ENCODE data around the gene RNASEL.

DNA sequence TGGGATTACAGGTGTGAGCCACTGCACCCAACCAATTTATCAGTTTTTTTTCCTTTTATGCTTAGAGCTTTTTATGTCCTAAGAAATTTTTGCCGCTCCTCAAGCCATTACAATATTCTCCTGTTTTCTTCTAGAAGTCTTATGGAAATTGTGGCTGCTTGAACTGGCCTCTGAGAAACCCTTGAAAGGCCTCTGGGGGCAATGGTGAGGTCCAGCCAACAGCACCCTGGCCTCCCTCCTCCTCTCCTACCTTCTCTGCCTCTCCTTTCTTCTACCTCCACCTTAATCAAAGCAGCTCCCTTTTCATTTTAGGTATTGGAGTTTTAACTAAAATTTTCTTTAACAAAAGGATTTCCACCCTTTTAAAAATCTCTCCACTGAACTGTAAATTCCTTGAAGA, 39.6 kb upstream of the RNASEL start:
- TF ChIP-seq ZBTB21 (tag by site-specific recombination; IDR thresholded peaks at IDR 0.05) (no peak), YY1 (tag by site-specific recombination; IDR thresholded peaks at IDR 0.05) (no peak), ZNF416 (tag by site-specific recombination; IDR thresholded peaks at IDR 0.05) (no peak), ZNF274 (IDR thresholded peaks at IDR 0.05; ENCODE audit: low read length) (no peak), ZNF274 (tag by site-specific recombination; IDR thresholded peaks at IDR 0.05; ENCODE audit: borderline replicate concordance) (no peak), KLF9 (tag by site-specific recombination; IDR thresholded peaks at IDR 0.05; ENCODE audit: low read depth) (no peak), GLI4 (tag by site-specific recombination; IDR thresholded peaks at IDR 0.05) (no peak), ZNF175 (tag by site-specific recombination; IDR thresholded peaks at IDR 0.05) (no peak), ZNF266 (tag by site-specific recombination; IDR thresholded peaks at IDR 0.05; ENCODE audit: low read depth) (no peak), TRIM28 (IDR thresholded peaks at IDR 0.05; ENCODE audit: borderline replicate concordance, low read length) (no peak), SCRT1 (tag by site-specific recombination; IDR thresholded peaks at IDR 0.05; ENCODE audit: borderline replicate concordance) (no peak), ZNF133 (tag by site-specific recombination; IDR thresholded peaks at IDR 0.05) (no peak), ZNF596 (tag by site-specific recombination; IDR thresholded peaks at IDR 0.05) (no peak)
- TF ChIP-seq, protein P1, sequence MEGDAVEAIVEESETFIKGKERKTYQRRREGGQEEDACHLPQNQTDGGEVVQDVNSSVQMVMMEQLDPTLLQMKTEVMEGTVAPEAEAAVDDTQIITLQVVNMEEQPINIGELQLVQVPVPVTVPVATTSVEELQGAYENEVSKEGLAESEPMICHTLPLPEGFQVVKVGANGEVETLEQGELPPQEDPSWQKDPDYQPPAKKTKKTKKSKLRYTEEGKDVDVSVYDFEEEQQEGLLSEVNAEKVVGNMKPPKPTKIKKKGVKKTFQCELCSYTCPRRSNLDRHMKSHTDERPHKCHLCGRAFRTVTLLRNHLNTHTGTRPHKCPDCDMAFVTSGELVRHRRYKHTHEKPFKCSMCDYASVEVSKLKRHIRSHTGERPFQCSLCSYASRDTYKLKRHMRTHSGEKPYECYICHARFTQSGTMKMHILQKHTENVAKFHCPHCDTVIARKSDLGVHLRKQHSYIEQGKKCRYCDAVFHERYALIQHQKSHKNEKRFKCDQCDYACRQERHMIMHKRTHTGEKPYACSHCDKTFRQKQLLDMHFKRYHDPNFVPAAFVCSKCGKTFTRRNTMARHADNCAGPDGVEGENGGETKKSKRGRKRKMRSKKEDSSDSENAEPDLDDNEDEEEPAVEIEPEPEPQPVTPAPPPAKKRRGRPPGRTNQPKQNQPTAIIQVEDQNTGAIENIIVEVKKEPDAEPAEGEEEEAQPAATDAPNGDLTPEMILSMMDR (tag by site-specific recombination; IDR thresholded peaks at IDR 0.05), result no peak
- TF ChIP-seq, protein P2, sequence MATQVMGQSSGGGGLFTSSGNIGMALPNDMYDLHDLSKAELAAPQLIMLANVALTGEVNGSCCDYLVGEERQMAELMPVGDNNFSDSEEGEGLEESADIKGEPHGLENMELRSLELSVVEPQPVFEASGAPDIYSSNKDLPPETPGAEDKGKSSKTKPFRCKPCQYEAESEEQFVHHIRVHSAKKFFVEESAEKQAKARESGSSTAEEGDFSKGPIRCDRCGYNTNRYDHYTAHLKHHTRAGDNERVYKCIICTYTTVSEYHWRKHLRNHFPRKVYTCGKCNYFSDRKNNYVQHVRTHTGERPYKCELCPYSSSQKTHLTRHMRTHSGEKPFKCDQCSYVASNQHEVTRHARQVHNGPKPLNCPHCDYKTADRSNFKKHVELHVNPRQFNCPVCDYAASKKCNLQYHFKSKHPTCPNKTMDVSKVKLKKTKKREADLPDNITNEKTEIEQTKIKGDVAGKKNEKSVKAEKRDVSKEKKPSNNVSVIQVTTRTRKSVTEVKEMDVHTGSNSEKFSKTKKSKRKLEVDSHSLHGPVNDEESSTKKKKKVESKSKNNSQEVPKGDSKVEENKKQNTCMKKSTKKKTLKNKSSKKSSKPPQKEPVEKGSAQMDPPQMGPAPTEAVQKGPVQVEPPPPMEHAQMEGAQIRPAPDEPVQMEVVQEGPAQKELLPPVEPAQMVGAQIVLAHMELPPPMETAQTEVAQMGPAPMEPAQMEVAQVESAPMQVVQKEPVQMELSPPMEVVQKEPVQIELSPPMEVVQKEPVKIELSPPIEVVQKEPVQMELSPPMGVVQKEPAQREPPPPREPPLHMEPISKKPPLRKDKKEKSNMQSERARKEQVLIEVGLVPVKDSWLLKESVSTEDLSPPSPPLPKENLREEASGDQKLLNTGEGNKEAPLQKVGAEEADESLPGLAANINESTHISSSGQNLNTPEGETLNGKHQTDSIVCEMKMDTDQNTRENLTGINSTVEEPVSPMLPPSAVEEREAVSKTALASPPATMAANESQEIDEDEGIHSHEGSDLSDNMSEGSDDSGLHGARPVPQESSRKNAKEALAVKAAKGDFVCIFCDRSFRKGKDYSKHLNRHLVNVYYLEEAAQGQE (tag by site-specific recombination; IDR thresholded peaks at IDR 0.05), result no peak

Data from HEK293 (cell line).